ENCODE data around the gene TSPAN9. TPM values are rescaled to one million over a fixed set of nuclear protein-coding genes. Genes with fewer than 3 reads are reported as not detected.

TSPAN9 gene
- total and polyA plus RNA-seq, 2 experiments from 2014 or later, result 6.0 to 31.5 TPM

DNA sequence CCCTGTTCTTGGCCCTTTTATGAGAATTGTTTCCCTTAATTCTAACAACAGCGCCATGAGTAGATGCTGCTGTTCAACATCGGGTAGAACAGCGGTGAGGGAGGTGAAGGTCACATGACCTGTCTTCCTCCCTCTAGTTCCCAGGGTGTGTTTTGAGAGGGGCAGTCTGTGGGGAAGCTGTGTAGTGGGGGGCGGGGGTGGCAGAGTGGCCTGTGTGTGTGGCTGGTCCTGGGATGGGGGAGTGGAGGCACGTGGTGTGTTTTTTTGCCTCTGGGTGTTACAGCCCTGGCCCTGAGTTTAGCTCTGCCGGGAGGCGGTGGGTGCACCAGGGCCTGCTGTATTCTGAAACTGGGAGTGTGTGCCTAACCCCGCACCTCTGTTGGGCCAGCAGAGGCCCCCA, 202.7 kb downstream of the TSPAN9 start:
- Histone ChIP-seq H4K20me1 (replicated peaks; ENCODE audit: insufficient read depth) (no peaks in the 10 kb centered on the region; the same call in 1 of the 2 replicates), H3K79me2 (replicated peaks; ENCODE audit: insufficient read depth) (no peaks in the 10 kb centered on the region), H3K36me3 (ENCODE audit: insufficient read depth) (no peaks in the 10 kb centered on the region), H3K4me2 (no peak overlapping the region), H3F3A (replicated peaks; ENCODE audit: low read depth) (no peaks in the 10 kb centered on the region), H3K9me2 (ENCODE audit: insufficient read depth) (no peaks in the 10 kb centered on the region), H3K27ac (ENCODE audit: low read depth) (no peak overlapping the region), H3K4me1 (ENCODE audit: insufficient read depth) (peaks cover 14% of the 10 kb centered on the region; the same call in 1 of the 2 replicates), H2AFZ (no peak overlapping the region), H3K27me3 (ENCODE audit: insufficient read depth) (no peaks in the 10 kb centered on the region), H3K4me3 (no peak overlapping the region)
- peaks cover 16% of the 10 kb centered on the region for H3K27me3 Mint-ChIP-seq (ENCODE audit: insufficient read depth, low read depth, poor library complexity)
- H3K27ac Mint-ChIP-seq, result no peak overlapping the region
- no peak overlapping the region for H3K4me3 Mint-ChIP-seq
- DNase-seq (ENCODE audit: low spot score) (no peak), ATAC-seq (no peak)
- TF ChIP-seq, protein P1, sequence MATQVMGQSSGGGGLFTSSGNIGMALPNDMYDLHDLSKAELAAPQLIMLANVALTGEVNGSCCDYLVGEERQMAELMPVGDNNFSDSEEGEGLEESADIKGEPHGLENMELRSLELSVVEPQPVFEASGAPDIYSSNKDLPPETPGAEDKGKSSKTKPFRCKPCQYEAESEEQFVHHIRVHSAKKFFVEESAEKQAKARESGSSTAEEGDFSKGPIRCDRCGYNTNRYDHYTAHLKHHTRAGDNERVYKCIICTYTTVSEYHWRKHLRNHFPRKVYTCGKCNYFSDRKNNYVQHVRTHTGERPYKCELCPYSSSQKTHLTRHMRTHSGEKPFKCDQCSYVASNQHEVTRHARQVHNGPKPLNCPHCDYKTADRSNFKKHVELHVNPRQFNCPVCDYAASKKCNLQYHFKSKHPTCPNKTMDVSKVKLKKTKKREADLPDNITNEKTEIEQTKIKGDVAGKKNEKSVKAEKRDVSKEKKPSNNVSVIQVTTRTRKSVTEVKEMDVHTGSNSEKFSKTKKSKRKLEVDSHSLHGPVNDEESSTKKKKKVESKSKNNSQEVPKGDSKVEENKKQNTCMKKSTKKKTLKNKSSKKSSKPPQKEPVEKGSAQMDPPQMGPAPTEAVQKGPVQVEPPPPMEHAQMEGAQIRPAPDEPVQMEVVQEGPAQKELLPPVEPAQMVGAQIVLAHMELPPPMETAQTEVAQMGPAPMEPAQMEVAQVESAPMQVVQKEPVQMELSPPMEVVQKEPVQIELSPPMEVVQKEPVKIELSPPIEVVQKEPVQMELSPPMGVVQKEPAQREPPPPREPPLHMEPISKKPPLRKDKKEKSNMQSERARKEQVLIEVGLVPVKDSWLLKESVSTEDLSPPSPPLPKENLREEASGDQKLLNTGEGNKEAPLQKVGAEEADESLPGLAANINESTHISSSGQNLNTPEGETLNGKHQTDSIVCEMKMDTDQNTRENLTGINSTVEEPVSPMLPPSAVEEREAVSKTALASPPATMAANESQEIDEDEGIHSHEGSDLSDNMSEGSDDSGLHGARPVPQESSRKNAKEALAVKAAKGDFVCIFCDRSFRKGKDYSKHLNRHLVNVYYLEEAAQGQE (IDR thresholded peaks at IDR 0.05; ENCODE audit: unreplicated experiment), result no peak
- TF ChIP-seq, protein P2, sequence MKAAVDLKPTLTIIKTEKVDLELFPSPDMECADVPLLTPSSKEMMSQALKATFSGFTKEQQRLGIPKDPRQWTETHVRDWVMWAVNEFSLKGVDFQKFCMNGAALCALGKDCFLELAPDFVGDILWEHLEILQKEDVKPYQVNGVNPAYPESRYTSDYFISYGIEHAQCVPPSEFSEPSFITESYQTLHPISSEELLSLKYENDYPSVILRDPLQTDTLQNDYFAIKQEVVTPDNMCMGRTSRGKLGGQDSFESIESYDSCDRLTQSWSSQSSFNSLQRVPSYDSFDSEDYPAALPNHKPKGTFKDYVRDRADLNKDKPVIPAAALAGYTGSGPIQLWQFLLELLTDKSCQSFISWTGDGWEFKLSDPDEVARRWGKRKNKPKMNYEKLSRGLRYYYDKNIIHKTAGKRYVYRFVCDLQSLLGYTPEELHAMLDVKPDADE (IDR thresholded peaks at IDR 0.05), result no peak
- TF ChIP-seq STAT1 (IDR thresholded peaks at IDR 0.05; ENCODE audit: unreplicated experiment) (no peak), CREB1 (CRISPR knock-in tag; IDR thresholded peaks at IDR 0.05; ENCODE audit: low read depth) (no peak), ZNF331 (CRISPR knock-in tag; IDR thresholded peaks at IDR 0.05; ENCODE audit: low read depth) (no peak), EZH2 (IDR thresholded peaks at IDR 0.05; ENCODE audit: low read depth, unreplicated experiment) (no peak), JUNB (IDR thresholded peaks at IDR 0.05; ENCODE audit: unreplicated experiment) (no peak), EZH2phosphoT487 (IDR thresholded peaks at IDR 0.05; ENCODE audit: unreplicated experiment) (no peak)
- no peaks in the 10 kb centered on the region for H3K9me3 Mint-ChIP-seq
- H3K4me1 Mint-ChIP-seq, result peaks cover 30% of the 10 kb centered on the region
- H3K36me3 Mint-ChIP-seq (ENCODE audit: low read depth), result no peaks in the 10 kb centered on the region

DNA sequence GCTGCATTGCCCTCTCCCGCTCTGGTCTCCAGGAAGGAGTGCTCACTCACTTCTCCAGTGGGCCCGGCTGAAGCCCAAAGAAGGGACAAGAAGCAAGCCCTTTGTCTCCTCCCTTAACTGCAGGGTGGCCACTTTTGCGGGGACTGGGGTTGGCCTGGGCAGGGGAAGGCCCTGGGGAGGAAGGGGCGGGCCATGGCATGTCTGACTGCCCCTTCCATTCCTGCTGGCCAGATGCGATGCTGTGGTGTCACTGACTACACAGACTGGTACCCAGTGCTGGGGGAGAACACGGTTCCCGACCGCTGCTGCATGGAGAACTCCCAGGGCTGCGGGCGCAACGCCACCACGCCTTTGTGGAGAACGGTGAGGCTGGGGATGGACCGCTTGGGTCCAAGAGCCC, 203.8 kb downstream of the TSPAN9 start:
- Histone ChIP-seq H2AFZ (no peak overlapping the region), H3K27ac (ENCODE audit: low read depth) (no peak overlapping the region), H3K79me2 (replicated peaks; ENCODE audit: insufficient read depth) (no peaks in the 10 kb centered on the region), H3K4me3 (no peak overlapping the region), H3K27me3 (ENCODE audit: insufficient read depth) (no peaks in the 10 kb centered on the region), H3K9me2 (ENCODE audit: insufficient read depth) (no peaks in the 10 kb centered on the region), H3K36me3 (ENCODE audit: insufficient read depth) (no peaks in the 10 kb centered on the region), H4K20me1 (replicated peaks; ENCODE audit: insufficient read depth) (no peaks in the 10 kb centered on the region; the same call in 1 of the 2 replicates), H3K4me2 (no peak overlapping the region), H3K4me1 (ENCODE audit: insufficient read depth) (peaks cover 14% of the 10 kb centered on the region; the same call in 1 of the 2 replicates), H3F3A (replicated peaks; ENCODE audit: low read depth) (no peaks in the 10 kb centered on the region)
- Mint-ChIP-seq H3K36me3 (ENCODE audit: low read depth) (no peaks in the 10 kb centered on the region), H3K4me3 (no peak overlapping the region), H3K27ac (no peak overlapping the region; the same call in 1 of the 2 replicates), H3K27me3 (ENCODE audit: insufficient read depth, low read depth, poor library complexity) (peaks cover 13% of the 10 kb centered on the region), H3K9me3 (no peaks in the 10 kb centered on the region), H3K4me1 (peaks cover 34% of the 10 kb centered on the region)
- no peak for ATAC-seq
- no peak for DNase-seq (ENCODE audit: low spot score)
- TF ChIP-seq NANOG (IDR thresholded peaks at IDR 0.05; ENCODE audit: borderline replicate concordance), result no peak
- TF ChIP-seq, protein P3, sequence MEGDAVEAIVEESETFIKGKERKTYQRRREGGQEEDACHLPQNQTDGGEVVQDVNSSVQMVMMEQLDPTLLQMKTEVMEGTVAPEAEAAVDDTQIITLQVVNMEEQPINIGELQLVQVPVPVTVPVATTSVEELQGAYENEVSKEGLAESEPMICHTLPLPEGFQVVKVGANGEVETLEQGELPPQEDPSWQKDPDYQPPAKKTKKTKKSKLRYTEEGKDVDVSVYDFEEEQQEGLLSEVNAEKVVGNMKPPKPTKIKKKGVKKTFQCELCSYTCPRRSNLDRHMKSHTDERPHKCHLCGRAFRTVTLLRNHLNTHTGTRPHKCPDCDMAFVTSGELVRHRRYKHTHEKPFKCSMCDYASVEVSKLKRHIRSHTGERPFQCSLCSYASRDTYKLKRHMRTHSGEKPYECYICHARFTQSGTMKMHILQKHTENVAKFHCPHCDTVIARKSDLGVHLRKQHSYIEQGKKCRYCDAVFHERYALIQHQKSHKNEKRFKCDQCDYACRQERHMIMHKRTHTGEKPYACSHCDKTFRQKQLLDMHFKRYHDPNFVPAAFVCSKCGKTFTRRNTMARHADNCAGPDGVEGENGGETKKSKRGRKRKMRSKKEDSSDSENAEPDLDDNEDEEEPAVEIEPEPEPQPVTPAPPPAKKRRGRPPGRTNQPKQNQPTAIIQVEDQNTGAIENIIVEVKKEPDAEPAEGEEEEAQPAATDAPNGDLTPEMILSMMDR (conservative IDR thresholded peaks at IDR 0.05; ENCODE audit: low read depth in 2 of 2), result no peak
- TF ChIP-seq, protein P2 (IDR thresholded peaks at IDR 0.05), result no peak
- TF ChIP-seq ZNF114 (CRISPR knock-in tag; IDR thresholded peaks at IDR 0.05), result no peak
